IMR-90 (cell line): ENCODE measurements around the gene BAIAP2. TPM values are rescaled to one million over a fixed set of nuclear protein-coding genes. Genes with fewer than 3 reads are reported as not detected.

Experiments used
- ATAC-seq: fragments of 200-7000 bp; cut with Tn5 transposase; 2 replicates; pipeline ENCODE4 v1.9.1; 2020; ENCODE audit warnings: low read depth, mild to moderate bottlenecking, moderate library complexity
- BruUV-seq: library from RNA; stranded (reverse); fragments of 400-500 nt; replicated peaks from 2 replicates; lab custom pipeline; 2021; lab: Mats Ljungman, UMichigan
- CTCF ChIA-PET: fragments of 300-600 bp; formaldehyde crosslinking; extraction: SDS; loops from one replicate; lab custom pipeline; 2021; ENCODE audit warnings: antibody characterized with exemption; lab: Yijun Ruan, JAX
- POLR2A ChIA-PET: fragments of 300-600 bp; sonication (Branson Sonifier 250); formaldehyde crosslinking; loops from one replicate; lab custom pipeline; 2022; ENCODE audit warnings: antibody characterized with exemption; ENCODE audit not compliant: unreplicated experiment; lab: Charles Lee
- DNase-seq: peaks from one replicate; pipeline ENCODE4 v3.0.0; 2013
- H2AFZ ChIP-seq: replicated peaks from 2 replicates; pipeline ENCODE3; 2013; ENCODE audit warnings: low read length, mild to moderate bottlenecking; ENCODE audit not compliant: poor library complexity
- H2AK5ac ChIP-seq: 2 replicates; pipeline ENCODE4 v1.6.1; 2013; ENCODE audit warnings: low read depth, low read length, inconsistent platforms
- H2AK9ac ChIP-seq: replicated peaks from 2 replicates; pipeline ENCODE3; 2013; ENCODE audit warnings: mild to moderate bottlenecking, low read depth, low read length, moderate library complexity; ENCODE audit not compliant: poor library complexity
- H2BK120ac ChIP-seq: 2 replicates; pipeline ENCODE4 v1.6.1; 2013; ENCODE audit warnings: low read depth, low read length, inconsistent platforms
- H2BK15ac ChIP-seq: 3 replicates; pipeline ENCODE4 v1.6.1; 2013; ENCODE audit warnings: low read depth, low read length, inconsistent platforms
- H2BK20ac ChIP-seq: 2 replicates; pipeline ENCODE4 v1.6.1; 2013; ENCODE audit warnings: low read depth, mild to moderate bottlenecking, inconsistent platforms, low read length, moderate library complexity
- H2BK5ac ChIP-seq: 2 replicates; pipeline ENCODE4 v1.6.1; 2013; ENCODE audit warnings: mild to moderate bottlenecking, low read depth, low read length, inconsistent platforms; ENCODE audit not compliant: poor library complexity, severe bottlenecking
- H3K14ac ChIP-seq: replicated peaks from 2 replicates; pipeline ENCODE4 v1.6.1; 2013; ENCODE audit warnings: low read depth, low read length, inconsistent platforms
- H3K18ac ChIP-seq: 2 replicates; pipeline ENCODE4 v1.6.1; 2013; ENCODE audit warnings: low read depth, low read length, control low read depth
- H3K23ac ChIP-seq: 2 replicates; pipeline ENCODE4 v1.6.1; 2013; ENCODE audit warnings: low read depth, low read length, inconsistent platforms
- H3K27ac ChIP-seq: 2 replicates; pipeline ENCODE4 v1.5.1; 2013; ENCODE audit warnings: mild to moderate bottlenecking, control low read depth, low read length; ENCODE audit not compliant: insufficient read depth
- H3K27me3 ChIP-seq: 2 replicates; pipeline ENCODE4 v1.6.1; 2013; ENCODE audit warnings: low read length; ENCODE audit not compliant: control insufficient read depth, insufficient read depth
- H3K36me3 ChIP-seq: 2 replicates; pipeline ENCODE4 v1.6.1; 2013; ENCODE audit warnings: low read length, mixed read lengths; ENCODE audit not compliant: control insufficient read depth, insufficient read depth
- H3K4ac ChIP-seq: 2 replicates; pipeline ENCODE4 v1.6.1; 2013; ENCODE audit warnings: low read depth, low read length, inconsistent platforms
- H3K4me1 ChIP-seq: 2 replicates; pipeline ENCODE4 v1.6.1; 2013; ENCODE audit warnings: low read length, mixed read lengths; ENCODE audit not compliant: control insufficient read depth, insufficient read depth
- H3K4me2 ChIP-seq: 2 replicates; pipeline ENCODE4 v1.6.1; 2013; ENCODE audit warnings: low read depth, mild to moderate bottlenecking, control low read depth, low read length, moderate library complexity
- H3K4me3 ChIP-seq: 2 replicates; pipeline ENCODE4 v1.5.1; 2013; ENCODE audit warnings: low read depth, mild to moderate bottlenecking, control low read depth, low read length, moderate library complexity; ENCODE audit not compliant: insufficient read depth
- H3K56ac ChIP-seq: 2 replicates; pipeline ENCODE4 v1.6.1; 2013; ENCODE audit warnings: low read length, inconsistent platforms; ENCODE audit not compliant: insufficient read depth; ENCODE audit errors: extremely low read depth
- H3K79me1 ChIP-seq, 2 experiments: 2 replicates each; pipeline ENCODE4 v1.6.1; 2013; ENCODE audit warnings: low read length in 2 of 2, inconsistent platforms in 1 of 2, low read depth in 1 of 2
- H3K9ac ChIP-seq: 2 replicates; pipeline ENCODE4 v1.6.1; 2013; ENCODE audit warnings: low read depth, low read length, control low read depth
- H3K9me1 ChIP-seq: 2 replicates; pipeline ENCODE4 v1.6.1; 2013; ENCODE audit warnings: low read length, inconsistent platforms; ENCODE audit not compliant: insufficient read depth
- H3K9me3 ChIP-seq: 2 replicates; pipeline ENCODE4 v1.6.1; 2013; ENCODE audit warnings: low read length; ENCODE audit not compliant: control insufficient read depth, insufficient read depth
- H4K20me1 ChIP-seq: 2 replicates; pipeline ENCODE4 v1.6.1; 2013; ENCODE audit warnings: low read length, inconsistent platforms; ENCODE audit not compliant: insufficient read depth
- H4K5ac ChIP-seq: 2 replicates; pipeline ENCODE4 v1.6.1; 2013; ENCODE audit warnings: mild to moderate bottlenecking, low read depth, low read length, control low read depth
- H4K8ac ChIP-seq, 2 experiments: 2 replicates each; pipeline ENCODE4 v1.6.1; 2013; ENCODE audit warnings: low read depth in 2 of 2, low read length in 2 of 2, control low read depth in 1 of 2, inconsistent platforms in 1 of 2
- H4K91ac ChIP-seq: 2 replicates; pipeline ENCODE4 v1.6.1; 2013; ENCODE audit warnings: low read depth, low read length, inconsistent platforms; ENCODE audit not compliant: insufficient read depth
- CEBPB ChIP-seq: IDR thresholded peaks from 2 replicates; pipeline ENCODE4 v1.6.1; 2012; ENCODE audit warnings: low read depth, low read length, improper control_type of control experiment
- POLR2A ChIP-seq: IDR thresholded peaks from 2 replicates; pipeline ENCODE4 v1.6.1; 2012; ENCODE audit warnings: mild to moderate bottlenecking, low read depth, low read length
- RAD21 ChIP-seq: IDR thresholded peaks from 2 replicates; pipeline ENCODE4 v1.6.1; 2012; ENCODE audit warnings: low read length, improper control_type of control experiment
- RFX5 ChIP-seq: IDR thresholded peaks from 2 replicates; pipeline ENCODE4 v1.8.0; 2012; ENCODE audit warnings: low read depth, mild to moderate bottlenecking, low read length, moderate library complexity
- SMC3 ChIP-seq: fragments of 150-350 bp; IDR thresholded peaks from 2 replicates; pipeline ENCODE4 v1.6.1; 2016; ENCODE audit warnings: low read depth, mild to moderate bottlenecking, antibody characterized with exemption, low read length, moderate library complexity
- WGBS, 2 experiments: methylation state at CpG; one replicate each; pipeline versions ENCODE4 v1.1.5 to v1.1.7; 2013; ENCODE audit warnings: missing lambda C conversion rate in 2 of 2; ENCODE audit not compliant: insufficient read length in 1 of 2; ENCODE audit errors: extremely low coverage in 2 of 2; 5-methylcytosine and 5-hydroxymethylcytosine counted together
- dilution Hi-C: fragments of 300-500 bp; cut with HindIII; formaldehyde crosslinking; loops from one replicate; pipeline ENCODE4 v1.14.3; 2018; ENCODE audit warnings: low sequenced_read_pairs; ENCODE audit not compliant: unreplicated experiment
- in situ Hi-C: fragments of 300-500 bp; cut with MboI; formaldehyde crosslinking; loops from 3 replicates; pipeline ENCODE4 v1.14.3; 2019; ENCODE audit warnings: low sequenced_read_pairs, inconsistent platforms, mixed read lengths
- intact Hi-C: fragments of 100-400 bp; cut with micrococcal nuclease; formaldehyde crosslinking; loops from 2 replicates; pipeline ENCODE4 v1.10.0; 2022
- polyA plus RNA-seq, 3 experiments: library from polyadenylated mRNA; depleted of rRNA; stranded (reverse); fragments of >200 nt; gene quantifications; 2 replicates each; pipeline ENCODE4 v1.2.3, GENCODE V29; 2012; ENCODE audit warnings: low replicate concordance in 1 of 3
- total RNA-seq: library from RNA; depleted of rRNA; stranded (reverse); fragments of >200 nt; gene quantifications from 2 replicates; pipeline ENCODE4 v1.2.3, GENCODE V29; 2012
- TF ChIP-seq, protein P1 (sequence below): fragments of 150-350 bp; IDR thresholded peaks from 2 replicates; pipeline ENCODE4 v1.6.1; 2017; ENCODE audit warnings: mild to moderate bottlenecking, antibody characterized with exemption, low read length, low read depth

BAIAP2 gene
- total and polyA plus RNA-seq, 2 of the 4 experiments (the other 2 are of a cell fraction) = 18.3 to 32.6 TPM

DNA sequence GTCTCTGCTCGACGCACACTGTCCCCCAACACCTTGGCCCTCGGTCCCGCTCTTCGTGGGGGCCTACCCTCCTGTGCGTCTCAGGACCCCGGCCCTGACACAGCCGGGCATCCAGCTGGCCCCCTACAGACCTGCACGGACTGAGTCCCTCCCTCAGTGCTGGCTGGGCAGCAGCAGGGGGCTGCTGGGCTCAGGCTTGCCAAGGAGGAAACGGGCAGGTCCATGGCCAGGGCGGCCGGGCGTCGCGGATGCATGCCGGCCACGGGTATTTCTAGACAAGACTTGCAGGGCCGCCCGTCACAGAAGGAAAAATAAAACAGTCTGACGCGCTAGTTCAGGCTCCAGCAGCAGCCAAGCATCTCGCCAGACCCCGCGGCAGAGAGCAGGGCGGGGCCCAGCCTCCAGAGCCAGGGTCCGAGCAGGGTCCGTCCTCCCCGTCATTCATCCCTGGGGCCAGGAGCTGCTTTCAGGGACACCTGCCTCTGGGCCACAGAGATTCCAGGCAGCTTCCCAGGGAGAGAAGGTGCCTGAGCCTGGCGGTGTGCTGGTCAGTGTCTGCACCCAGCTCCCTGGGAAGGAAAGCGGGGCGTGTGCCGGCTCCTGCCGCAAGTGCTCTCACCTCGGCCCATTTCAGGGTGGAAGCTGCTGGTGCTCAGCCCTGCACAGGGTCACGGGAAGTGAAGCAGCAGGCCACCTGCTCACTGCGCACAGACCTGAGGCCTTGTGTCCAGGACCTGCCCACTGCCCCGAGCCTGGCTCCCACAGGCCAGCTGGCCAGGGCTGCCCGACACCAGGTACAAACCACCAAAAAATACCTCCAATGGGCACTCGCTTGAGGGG is 123.1 kb downstream of the BAIAP2 start:
- no peak overlapping the region for H3K18ac ChIP-seq
- no peak overlapping the region for H3K27ac ChIP-seq
- H3K9me3 ChIP-seq = no peaks in the 10 kb centered on the region
- no peak overlapping the region for H3K23ac ChIP-seq
- no peak overlapping the region for H2AK5ac ChIP-seq
- H3K36me3 ChIP-seq = no peaks in the 10 kb centered on the region
- H3K9me1 ChIP-seq = no peaks in the 10 kb centered on the region
- no TSS peak for BruUV-seq
- no peak for DNase-seq
- H2AK9ac ChIP-seq = no peak overlapping the region
- H2AFZ ChIP-seq = no peak overlapping the region
- no peak overlapping the region for H2BK15ac ChIP-seq
- H2BK20ac ChIP-seq = no peak overlapping the region
- ChIA-PET CTCF (no interaction called here), POLR2A (no interaction called here)
- TF ChIP-seq CEBPB (no peak), RAD21 (no peak), SMC3 (no peak), RFX5 (no peak), POLR2A (no peak)
- TF ChIP-seq, protein P1, sequence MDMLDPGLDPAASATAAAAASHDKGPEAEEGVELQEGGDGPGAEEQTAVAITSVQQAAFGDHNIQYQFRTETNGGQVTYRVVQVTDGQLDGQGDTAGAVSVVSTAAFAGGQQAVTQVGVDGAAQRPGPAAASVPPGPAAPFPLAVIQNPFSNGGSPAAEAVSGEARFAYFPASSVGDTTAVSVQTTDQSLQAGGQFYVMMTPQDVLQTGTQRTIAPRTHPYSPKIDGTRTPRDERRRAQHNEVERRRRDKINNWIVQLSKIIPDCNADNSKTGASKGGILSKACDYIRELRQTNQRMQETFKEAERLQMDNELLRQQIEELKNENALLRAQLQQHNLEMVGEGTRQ = no peak
- H4K91ac ChIP-seq = no peak overlapping the region
- H2BK5ac ChIP-seq = no peak overlapping the region
- no peak for ATAC-seq
- H4K5ac ChIP-seq = no peak overlapping the region
- H3K56ac ChIP-seq = no peak overlapping the region
- H3K27me3 ChIP-seq = peaks cover 14% of the 10 kb centered on the region; the same call in 1 of the 2 replicates
- dilution Hi-C loops (no loop called here), in situ Hi-C loops (no loop called here), intact Hi-C loops (no loop called here)
- no peak overlapping the region for H3K14ac ChIP-seq
- no peak overlapping the region for H4K8ac ChIP-seq
- no peaks in the 10 kb centered on the region for H3K4me1 ChIP-seq
- H4K20me1 ChIP-seq = no peaks in the 10 kb centered on the region
- WGBS, 2 experiments = 81% methylated on average over 31 of the region's 39 CpGs; no CpG with 5 or more reads in 1 of the 2 experiments
- H3K4me3 ChIP-seq = no peak overlapping the region
- H2BK120ac ChIP-seq = no peak overlapping the region
- no peaks in the 10 kb centered on the region for H3K79me1 ChIP-seq
- H3K4ac ChIP-seq = no peak overlapping the region
- H3K4me2 ChIP-seq = no peak overlapping the region
- no peak overlapping the region for H3K9ac ChIP-seq
